Measurements from ENCODE around the gene MAP7. TPM values are rescaled to one million over a fixed set of nuclear protein-coding genes. Genes with fewer than 3 reads are reported as not detected.

MAP7 gene
- polyA plus RNA-seq, 2 of the 4 experiments (the other 2 are of a cell fraction), result 60.6 to 64.5 TPM

DNA sequence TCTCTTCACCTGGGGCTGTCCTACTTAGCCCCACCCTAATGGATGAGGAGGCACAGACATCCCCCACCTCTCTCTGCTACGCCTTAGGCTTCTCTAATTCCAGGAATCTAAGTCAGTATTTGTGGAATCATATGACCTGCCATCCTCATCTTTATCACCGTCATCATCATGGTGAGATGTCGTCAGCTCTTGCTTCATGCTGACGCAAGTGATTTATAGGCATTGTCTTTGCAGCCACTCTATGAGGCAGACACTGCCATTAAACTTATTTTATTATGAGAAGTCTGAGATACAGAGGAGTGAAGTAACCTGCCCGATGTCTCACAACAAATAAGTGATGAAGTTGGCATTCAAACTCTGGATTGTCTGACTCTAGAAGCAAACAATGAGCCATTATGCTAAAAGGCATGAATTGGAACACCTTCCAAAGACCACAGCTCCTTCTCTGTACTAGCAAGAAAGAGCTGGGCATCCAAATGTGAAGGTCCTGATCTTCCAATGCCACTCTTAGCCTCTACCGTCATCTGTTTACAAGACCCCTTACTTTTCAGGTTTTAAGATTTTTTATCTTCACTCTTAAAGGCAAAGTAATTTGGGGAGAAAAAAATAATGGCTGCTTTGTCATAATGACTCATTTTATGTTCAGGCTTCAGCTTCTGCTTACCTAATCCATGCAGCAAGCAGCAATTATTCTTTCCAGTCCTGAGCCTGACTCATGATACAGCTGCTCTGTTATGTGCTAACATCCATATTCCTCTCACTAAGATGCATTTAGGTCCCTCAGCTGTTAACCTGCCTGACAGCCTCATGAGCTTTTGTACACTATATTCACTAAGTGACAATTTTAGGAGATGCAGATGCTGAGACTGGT, 146.9 kb downstream of the MAP7 start (continued):
- TF ChIP-seq POLR2AphosphoS2 (conservative IDR thresholded peaks at IDR 0.05; ENCODE audit: low read length) (no peak), HOXB5 (CRISPR knock-in tag; IDR thresholded peaks at IDR 0.05) (peak; percentile 99), NPAS2 (CRISPR knock-in tag; IDR thresholded peaks at IDR 0.05; ENCODE audit: borderline replicate concordance) (no peak), ZC3H11A (IDR thresholded peaks at IDR 0.05) (no peak), EP300 (IDR thresholded peaks at IDR 0.05) (peak; percentile 100; a peak in 4 of 5 replicates), FOSL2 (IDR thresholded peaks at IDR 0.05) (peak; percentile 87), FOSL2 (CRISPR knock-in tag; IDR thresholded peaks at IDR 0.05) (peak; percentile 97), RARB (CRISPR knock-in tag; IDR thresholded peaks at IDR 0.05) (peak; percentile 96), MAZ (IDR thresholded peaks at IDR 0.05; ENCODE audit: borderline replicate concordance, low read depth, low read length) (no peak), FOSB (CRISPR knock-in tag; IDR thresholded peaks at IDR 0.05) (peak; percentile 95), RCOR1 (IDR thresholded peaks at IDR 0.05; ENCODE audit: low read depth, low read length) (no peak), GATA3 (IDR thresholded peaks at IDR 0.05; ENCODE audit: borderline replicate concordance) (peak; percentile 100), MAFK (IDR thresholded peaks at IDR 0.05; ENCODE audit: partially characterized antibody) (peak; percentile 100), CBX8 (IDR thresholded peaks at IDR 0.05) (no peak), SMC3 (IDR thresholded peaks at IDR 0.05) (peak; percentile 29; the same call in 1 of the 3 replicates), MYC (IDR thresholded peaks at IDR 0.05; ENCODE audit: borderline replicate concordance, low read length) (no peak), ZSCAN20 (CRISPR knock-in tag; IDR thresholded peaks at IDR 0.05) (peak; percentile 99), HOXB13 (CRISPR knock-in tag; IDR thresholded peaks at IDR 0.05; ENCODE audit: low read depth) (peak; percentile 99), RAD21 (conservative IDR thresholded peaks at IDR 0.05 in 1 of 2, IDR thresholded peaks at IDR 0.05 in 1 of 2) (peak; percentile 20 to 50; a peak in 4 of 5 replicates), KDM1A (IDR thresholded peaks at IDR 0.05; ENCODE audit: low read depth) (no peak), KDM5A (IDR thresholded peaks at IDR 0.05) (no peak), JUNB (IDR thresholded peaks at IDR 0.05) (peak; percentile 97), NFE2L2 (conservative IDR thresholded peaks at IDR 0.05; ENCODE audit: low read length) (peak; percentile 66), ESRRA (IDR thresholded peaks at IDR 0.05; ENCODE audit: borderline replicate concordance, low read length) (no peak), CHD4 (IDR thresholded peaks at IDR 0.05; ENCODE audit: borderline replicate concordance) (no peak), ZFP36 (IDR thresholded peaks at IDR 0.05; ENCODE audit: borderline replicate concordance, partially characterized antibody) (no peak), HDAC2 (IDR thresholded peaks at IDR 0.05) (no peak), CEBPB (IDR thresholded peaks at IDR 0.05) (peak; percentile 96 to 99), ZNF302 (CRISPR knock-in tag; IDR thresholded peaks at IDR 0.05) (no peak)
- TF ChIP-seq, protein P1, sequence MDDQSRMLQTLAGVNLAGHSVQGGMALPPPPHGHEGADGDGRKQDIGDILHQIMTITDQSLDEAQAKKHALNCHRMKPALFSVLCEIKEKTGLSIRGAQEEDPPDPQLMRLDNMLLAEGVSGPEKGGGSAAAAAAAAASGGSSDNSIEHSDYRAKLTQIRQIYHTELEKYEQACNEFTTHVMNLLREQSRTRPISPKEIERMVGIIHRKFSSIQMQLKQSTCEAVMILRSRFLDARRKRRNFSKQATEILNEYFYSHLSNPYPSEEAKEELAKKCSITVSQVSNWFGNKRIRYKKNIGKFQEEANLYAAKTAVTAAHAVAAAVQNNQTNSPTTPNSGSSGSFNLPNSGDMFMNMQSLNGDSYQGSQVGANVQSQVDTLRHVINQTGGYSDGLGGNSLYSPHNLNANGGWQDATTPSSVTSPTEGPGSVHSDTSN (IDR thresholded peaks at IDR 0.05), result peak; percentile 93
- TF ChIP-seq, protein P2, sequence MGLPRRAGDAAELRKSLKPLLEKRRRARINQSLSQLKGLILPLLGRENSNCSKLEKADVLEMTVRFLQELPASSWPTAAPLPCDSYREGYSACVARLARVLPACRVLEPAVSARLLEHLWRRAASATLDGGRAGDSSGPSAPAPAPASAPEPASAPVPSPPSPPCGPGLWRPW (IDR thresholded peaks at IDR 0.05), result peak; percentile 89
- TF ChIP-seq, protein P3, sequence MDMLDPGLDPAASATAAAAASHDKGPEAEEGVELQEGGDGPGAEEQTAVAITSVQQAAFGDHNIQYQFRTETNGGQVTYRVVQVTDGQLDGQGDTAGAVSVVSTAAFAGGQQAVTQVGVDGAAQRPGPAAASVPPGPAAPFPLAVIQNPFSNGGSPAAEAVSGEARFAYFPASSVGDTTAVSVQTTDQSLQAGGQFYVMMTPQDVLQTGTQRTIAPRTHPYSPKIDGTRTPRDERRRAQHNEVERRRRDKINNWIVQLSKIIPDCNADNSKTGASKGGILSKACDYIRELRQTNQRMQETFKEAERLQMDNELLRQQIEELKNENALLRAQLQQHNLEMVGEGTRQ (IDR thresholded peaks at IDR 0.05), result no peak
- TF ChIP-seq, protein P4, sequence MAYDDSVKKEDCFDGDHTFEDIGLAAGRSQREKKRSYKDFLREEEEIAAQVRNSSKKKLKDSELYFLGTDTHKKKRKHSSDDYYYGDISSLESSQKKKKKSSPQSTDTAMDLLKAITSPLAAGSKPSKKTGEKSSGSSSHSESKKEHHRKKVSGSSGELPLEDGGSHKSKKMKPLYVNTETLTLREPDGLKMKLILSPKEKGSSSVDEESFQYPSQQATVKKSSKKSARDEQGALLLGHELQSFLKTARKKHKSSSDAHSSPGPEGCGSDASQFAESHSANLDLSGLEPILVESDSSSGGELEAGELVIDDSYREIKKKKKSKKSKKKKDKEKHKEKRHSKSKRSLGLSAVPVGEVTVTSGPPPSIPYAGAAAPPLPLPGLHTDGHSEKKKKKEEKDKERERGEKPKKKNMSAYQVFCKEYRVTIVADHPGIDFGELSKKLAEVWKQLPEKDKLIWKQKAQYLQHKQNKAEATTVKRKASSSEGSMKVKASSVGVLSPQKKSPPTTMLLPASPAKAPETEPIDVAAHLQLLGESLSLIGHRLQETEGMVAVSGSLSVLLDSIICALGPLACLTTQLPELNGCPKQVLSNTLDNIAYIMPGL (CRISPR knock-in tag; IDR thresholded peaks at IDR 0.05; ENCODE audit: borderline replicate concordance), result no peak; the same call in 1 of the 2 replicates
- TF ChIP-seq, protein P5, sequence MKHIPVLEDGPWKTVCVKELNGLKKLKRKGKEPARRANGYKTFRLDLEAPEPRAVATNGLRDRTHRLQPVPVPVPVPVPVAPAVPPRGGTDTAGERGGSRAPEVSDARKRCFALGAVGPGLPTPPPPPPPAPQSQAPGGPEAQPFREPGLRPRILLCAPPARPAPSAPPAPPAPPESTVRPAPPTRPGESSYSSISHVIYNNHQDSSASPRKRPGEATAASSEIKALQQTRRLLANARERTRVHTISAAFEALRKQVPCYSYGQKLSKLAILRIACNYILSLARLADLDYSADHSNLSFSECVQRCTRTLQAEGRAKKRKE (CRISPR knock-in tag; IDR thresholded peaks at IDR 0.05; ENCODE audit: low read depth), result peak; percentile 86; the same call in 1 of the 2 replicates
- TF ChIP-seq, protein P6, sequence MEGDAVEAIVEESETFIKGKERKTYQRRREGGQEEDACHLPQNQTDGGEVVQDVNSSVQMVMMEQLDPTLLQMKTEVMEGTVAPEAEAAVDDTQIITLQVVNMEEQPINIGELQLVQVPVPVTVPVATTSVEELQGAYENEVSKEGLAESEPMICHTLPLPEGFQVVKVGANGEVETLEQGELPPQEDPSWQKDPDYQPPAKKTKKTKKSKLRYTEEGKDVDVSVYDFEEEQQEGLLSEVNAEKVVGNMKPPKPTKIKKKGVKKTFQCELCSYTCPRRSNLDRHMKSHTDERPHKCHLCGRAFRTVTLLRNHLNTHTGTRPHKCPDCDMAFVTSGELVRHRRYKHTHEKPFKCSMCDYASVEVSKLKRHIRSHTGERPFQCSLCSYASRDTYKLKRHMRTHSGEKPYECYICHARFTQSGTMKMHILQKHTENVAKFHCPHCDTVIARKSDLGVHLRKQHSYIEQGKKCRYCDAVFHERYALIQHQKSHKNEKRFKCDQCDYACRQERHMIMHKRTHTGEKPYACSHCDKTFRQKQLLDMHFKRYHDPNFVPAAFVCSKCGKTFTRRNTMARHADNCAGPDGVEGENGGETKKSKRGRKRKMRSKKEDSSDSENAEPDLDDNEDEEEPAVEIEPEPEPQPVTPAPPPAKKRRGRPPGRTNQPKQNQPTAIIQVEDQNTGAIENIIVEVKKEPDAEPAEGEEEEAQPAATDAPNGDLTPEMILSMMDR (IDR thresholded peaks at IDR 0.05), result no peak
- TF ChIP-seq, protein P7, sequence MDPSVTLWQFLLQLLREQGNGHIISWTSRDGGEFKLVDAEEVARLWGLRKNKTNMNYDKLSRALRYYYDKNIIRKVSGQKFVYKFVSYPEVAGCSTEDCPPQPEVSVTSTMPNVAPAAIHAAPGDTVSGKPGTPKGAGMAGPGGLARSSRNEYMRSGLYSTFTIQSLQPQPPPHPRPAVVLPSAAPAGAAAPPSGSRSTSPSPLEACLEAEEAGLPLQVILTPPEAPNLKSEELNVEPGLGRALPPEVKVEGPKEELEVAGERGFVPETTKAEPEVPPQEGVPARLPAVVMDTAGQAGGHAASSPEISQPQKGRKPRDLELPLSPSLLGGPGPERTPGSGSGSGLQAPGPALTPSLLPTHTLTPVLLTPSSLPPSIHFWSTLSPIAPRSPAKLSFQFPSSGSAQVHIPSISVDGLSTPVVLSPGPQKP (IDR thresholded peaks at IDR 0.05; ENCODE audit: low read depth, low read length), result no peak
